ENCODE measurements around the gene FCHO2.

GRCh38 chr5:72920690-72921502 lies 34.9 kb upstream of the FCHO2 start:
- TF ChIP-seq GATA2 (IDR thresholded peaks at IDR 0.05; ENCODE audit: low read depth, low read length) (no peak), GATA3 (IDR thresholded peaks at IDR 0.05; ENCODE audit: low read depth, low read length) (no peak)
